Testis (tissue), 2 donors: ENCODE data around the gene RXRG.

Experiments
- POLR2A ChIP-seq: fragments of 450-650 bp; IDR thresholded peaks from one replicate; pipeline ENCODE4 v1.6.1; 2017; ENCODE audit warnings: antibody characterized with exemption, mild to moderate bottlenecking, moderate library complexity
- TF ChIP-seq, protein P1 (sequence below), 3 experiments: fragments of 450-650 bp in 2 of 3; fragments of 200-600 bp in 1 of 3; sonication (generic) in 1 of 3; IDR thresholded peaks; one replicate each; pipeline ENCODE4 v1.5.1; 2016 to 2019; ENCODE audit warnings: antibody characterized with exemption in 3 of 3, mild to moderate bottlenecking in 2 of 3, moderate library complexity in 1 of 3

DNA sequence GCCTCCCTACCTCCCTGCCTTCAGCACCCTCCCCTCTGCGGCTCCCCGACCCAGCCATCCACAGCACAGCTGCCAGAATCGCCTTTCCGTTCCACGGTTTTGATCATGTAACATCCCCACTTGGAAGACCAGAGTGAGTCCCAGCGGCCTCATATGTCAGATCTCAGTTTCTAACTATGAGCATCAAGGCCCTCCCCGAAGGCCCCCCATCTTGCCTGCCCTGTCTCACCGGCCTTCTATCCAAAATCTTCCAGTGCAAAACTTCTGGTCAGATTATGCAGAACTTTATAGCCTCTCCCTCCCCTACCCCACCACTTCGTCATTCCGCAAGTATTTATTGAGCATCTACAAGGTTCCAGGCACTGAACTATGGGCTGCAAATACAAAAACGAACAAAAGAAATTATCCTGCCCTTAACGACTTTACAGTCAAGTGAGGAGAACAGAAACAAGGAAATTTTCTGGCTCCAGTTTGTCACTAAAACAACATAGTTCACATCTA is 68.1 kb downstream of the RXRG start:
- no peak for TF ChIP-seq POLR2A
- TF ChIP-seq, protein P1, sequence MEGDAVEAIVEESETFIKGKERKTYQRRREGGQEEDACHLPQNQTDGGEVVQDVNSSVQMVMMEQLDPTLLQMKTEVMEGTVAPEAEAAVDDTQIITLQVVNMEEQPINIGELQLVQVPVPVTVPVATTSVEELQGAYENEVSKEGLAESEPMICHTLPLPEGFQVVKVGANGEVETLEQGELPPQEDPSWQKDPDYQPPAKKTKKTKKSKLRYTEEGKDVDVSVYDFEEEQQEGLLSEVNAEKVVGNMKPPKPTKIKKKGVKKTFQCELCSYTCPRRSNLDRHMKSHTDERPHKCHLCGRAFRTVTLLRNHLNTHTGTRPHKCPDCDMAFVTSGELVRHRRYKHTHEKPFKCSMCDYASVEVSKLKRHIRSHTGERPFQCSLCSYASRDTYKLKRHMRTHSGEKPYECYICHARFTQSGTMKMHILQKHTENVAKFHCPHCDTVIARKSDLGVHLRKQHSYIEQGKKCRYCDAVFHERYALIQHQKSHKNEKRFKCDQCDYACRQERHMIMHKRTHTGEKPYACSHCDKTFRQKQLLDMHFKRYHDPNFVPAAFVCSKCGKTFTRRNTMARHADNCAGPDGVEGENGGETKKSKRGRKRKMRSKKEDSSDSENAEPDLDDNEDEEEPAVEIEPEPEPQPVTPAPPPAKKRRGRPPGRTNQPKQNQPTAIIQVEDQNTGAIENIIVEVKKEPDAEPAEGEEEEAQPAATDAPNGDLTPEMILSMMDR (IDR thresholded peaks at IDR 0.05), result no peak
